NCI-H82 (cell line): ENCODE data around the gene MYBPH.

Source experiments
- DNase-seq: peaks from one replicate; lab custom pipeline; 2025; lab: John Stamatoyannopoulos, UW

The MYBPH gene

GRCh38 chr1:203148579-203148978 lies 27.0 kb downstream of the MYBPH start:
- DNase-seq = no peak

GRCh38 chr1:203148127-203148526 lies 27.5 kb downstream of the MYBPH start:
- DNase-seq = peak; percentile 42

GRCh38 chr1:203147376-203147775 lies 28.2 kb downstream of the MYBPH start:
- no peak for DNase-seq

GRCh38 chr1:203146537-203146936 lies 29.1 kb downstream of the MYBPH start:
- no peak for DNase-seq

- DNase-seq = no peak
Measured at GRCh38 chr1:203146042-203146369, 29.6 kb downstream of the MYBPH start.

GRCh38 chr1:203145321-203146041 lies 30.1 kb downstream of the MYBPH start:
- DNase-seq = no peak

- DNase-seq = no peak
Measured at GRCh38 chr1:203144661-203145060, 31.0 kb downstream of the MYBPH start.

GRCh38 chr1:203143641-203144040 lies 32.0 kb downstream of the MYBPH start:
- no peak for DNase-seq

GRCh38 chr1:203142684-203143408 lies 32.8 kb downstream of the MYBPH start:
- no peak for DNase-seq

- DNase-seq = no peak
Measured at GRCh38 chr1:203142124-203142523, 33.5 kb downstream of the MYBPH start.

- DNase-seq = no peak
Measured at GRCh38 chr1:203140743-203141520, 34.7 kb downstream of the MYBPH start.

- no peak for DNase-seq
Measured at GRCh38 chr1:203139976-203140475, 35.6 kb downstream of the MYBPH start.

GRCh38 chr1:203138066-203138465 lies 37.6 kb downstream of the MYBPH start:
- no peak for DNase-seq

GRCh38 chr1:203137324-203137723 lies 38.3 kb downstream of the MYBPH start:
- DNase-seq = no peak

GRCh38 chr1:203136409-203137042 lies 39.1 kb downstream of the MYBPH start:
- peak; percentile 58 for DNase-seq

GRCh38 chr1:203135636-203136305 lies 39.9 kb downstream of the MYBPH start:
- DNase-seq = no peak

- DNase-seq = peak; percentile 35
Measured at GRCh38 chr1:203133970-203134725, 41.5 kb downstream of the MYBPH start.

- DNase-seq = no peak
Measured at GRCh38 chr1:203131548-203132200, 44.0 kb downstream of the MYBPH start.

GRCh38 chr1:203130358-203130985 lies 45.2 kb downstream of the MYBPH start:
- no peak for DNase-seq
